ENCODE measurements around the gene SLC2A9.

DNA sequence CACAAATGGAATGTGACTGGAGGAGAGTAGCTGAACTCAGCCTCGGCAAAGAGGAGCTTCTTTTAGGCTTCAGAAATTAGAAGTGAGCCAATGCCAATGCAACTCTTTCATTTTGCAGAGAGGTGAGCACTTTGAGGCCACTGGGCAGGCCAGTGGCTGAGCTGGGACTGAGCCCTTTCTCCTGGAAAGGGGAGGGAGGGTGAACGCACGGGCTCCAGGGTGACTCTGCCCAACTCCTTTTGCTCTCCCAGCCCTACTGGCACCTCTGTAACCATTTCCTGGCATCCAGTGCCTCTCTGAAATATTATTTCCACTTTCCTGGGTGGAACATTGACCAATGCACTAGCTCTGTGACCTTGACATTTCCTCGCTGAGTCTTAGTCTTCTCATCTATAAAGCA, 88.1 kb downstream of the SLC2A9 start:
- no peak for TF ChIP-seq POLR2AphosphoS5 (IDR thresholded peaks at IDR 0.05; ENCODE audit: low read depth, low read length)
- no peak for TF ChIP-seq REST (IDR thresholded peaks at IDR 0.05; ENCODE audit: insufficient read depth in 1 of 2, low read depth in 2 of 2, low read length in 2 of 2)
- no peak for TF ChIP-seq TAF1 (IDR thresholded peaks at IDR 0.05; ENCODE audit: borderline replicate concordance, insufficient read depth, low read length)
